ENCODE measurements around the gene AKAP8L. TPM values are rescaled to one million over a fixed set of nuclear protein-coding genes. Genes with fewer than 3 reads are reported as not detected.
"Not testable (repeated sequence)": the region's sequence is repeated elsewhere in the genome, so short reads cannot be mapped to it uniquely, and the experiment has no call there.

The AKAP8L gene
- total RNA-seq, 2 experiments from 2014 or later, result 83.8 to 86.7 TPM

DNA sequence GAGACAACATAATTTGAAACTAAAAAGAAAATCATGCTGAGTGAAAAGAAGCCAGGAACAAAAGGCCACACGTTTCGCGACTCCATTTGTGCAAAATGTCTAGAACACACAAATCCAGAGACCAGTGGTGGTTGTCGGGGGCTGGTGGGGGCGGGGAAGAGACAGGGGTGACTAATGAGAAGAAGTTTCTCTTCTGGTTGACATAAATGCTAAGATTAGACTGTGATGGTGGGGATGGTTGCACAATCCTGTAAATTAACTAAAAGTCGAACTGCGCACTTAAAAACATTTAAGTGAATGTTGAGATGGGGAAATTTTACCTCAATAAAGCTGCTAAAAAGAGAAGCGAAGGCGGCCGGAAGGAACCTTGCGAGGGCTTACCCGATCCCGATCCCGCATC is 46.3 kb downstream of the AKAP8L start:
- H3K4me3 Mint-ChIP-seq, result no peak overlapping the region
- no peaks in the 10 kb centered on the region for H3K27me3 Mint-ChIP-seq (ENCODE audit: low read depth)
- ChIA-PET CTCF (no interaction called here), POLR2A (no interaction called here)
- DNase-seq, result no peak
- no peaks in the 10 kb centered on the region for H3K9me3 Mint-ChIP-seq (ENCODE audit: insufficient read depth)
- H3K27ac Mint-ChIP-seq, result no peak overlapping the region
- no peak for ATAC-seq
- peaks cover 52% of the 10 kb centered on the region for H3K36me3 Mint-ChIP-seq (ENCODE audit: low read depth)
- peaks cover 14% of the 10 kb centered on the region for H3K4me1 Mint-ChIP-seq (ENCODE audit: low read depth)

- Mint-ChIP-seq H3K27ac (no peak overlapping the region), H3K36me3 (ENCODE audit: low read depth) (peaks cover 54% of the 10 kb centered on the region), H3K4me3 (no peak overlapping the region), H3K27me3 (ENCODE audit: low read depth) (no peaks in the 10 kb centered on the region), H3K9me3 (ENCODE audit: insufficient read depth) (no peaks in the 10 kb centered on the region), H3K4me1 (ENCODE audit: low read depth) (peaks cover 10% of the 10 kb centered on the region)
- ATAC-seq, result no peak
- CTCF ChIA-PET, result no interaction called here
- DNase-seq, result no peak
- POLR2A ChIA-PET, result no interaction called here
Measured at GRCh38 chr19:15371786-15372380, 46.9 kb downstream of the AKAP8L start.

DNA sequence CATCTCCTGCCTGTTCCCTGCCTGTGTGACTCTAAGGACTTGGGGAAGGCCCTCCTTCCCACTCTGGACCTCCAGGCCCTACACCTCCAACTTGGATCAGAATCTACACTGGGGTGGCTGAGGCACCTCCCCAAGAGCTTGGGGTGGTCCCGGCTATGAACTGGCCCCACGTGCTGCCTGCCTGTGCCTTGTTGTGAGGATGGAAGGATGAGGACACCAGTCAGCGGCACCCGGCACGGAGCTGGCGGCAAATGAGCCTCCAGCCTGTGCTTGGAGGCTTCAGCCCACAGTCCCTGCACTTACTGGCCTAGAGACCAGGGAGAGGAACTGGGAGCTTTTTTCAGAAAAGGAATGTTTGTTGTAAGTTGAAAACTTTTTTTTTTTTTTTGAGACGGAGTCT is 47.7 kb downstream of the AKAP8L start:
- Mint-ChIP-seq H3K9me3 (ENCODE audit: insufficient read depth) (no peaks in the 10 kb centered on the region), H3K36me3 (ENCODE audit: low read depth) (peaks cover 54% of the 10 kb centered on the region)
- CTCF ChIA-PET, result no interaction called here

DNA sequence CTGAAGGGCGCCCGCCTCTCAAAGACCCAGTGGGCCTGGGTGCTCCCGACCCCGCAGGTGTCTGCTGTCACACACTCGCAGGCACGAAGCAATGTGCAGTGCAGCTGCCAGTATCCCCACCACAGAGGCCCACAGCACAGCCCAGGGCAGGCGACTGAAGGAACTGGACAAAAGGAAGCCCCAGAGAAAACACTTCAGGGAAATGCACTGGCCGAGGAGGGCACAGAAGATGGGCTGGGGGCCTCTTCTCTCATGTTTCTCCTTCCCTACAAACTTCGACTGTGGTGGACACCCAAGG is 49.2 kb downstream of the AKAP8L start:
- Mint-ChIP-seq H3K27me3 (ENCODE audit: low read depth) (no peaks in the 10 kb centered on the region), H3K4me1 (ENCODE audit: low read depth) (peaks cover 3% of the 10 kb centered on the region), H3K27ac (no peak overlapping the region), H3K4me3 (no peak overlapping the region), H3K9me3 (ENCODE audit: insufficient read depth) (no peaks in the 10 kb centered on the region), H3K36me3 (ENCODE audit: low read depth) (peaks cover 62% of the 10 kb centered on the region)
- DNase-seq (no peak), ATAC-seq (no peak)
- ChIA-PET CTCF (no interaction called here), POLR2A (no interaction called here)

More for the DNA sequence above, 47.7 kb downstream of the AKAP8L start:
- H3K27me3 Mint-ChIP-seq (ENCODE audit: low read depth), result no peaks in the 10 kb centered on the region
- H3K4me1 Mint-ChIP-seq (ENCODE audit: low read depth), result peaks cover 6% of the 10 kb centered on the region
- POLR2A ChIA-PET, result no interaction called here
- no peak overlapping the region for H3K27ac Mint-ChIP-seq
- no peak for DNase-seq
- no peak for ATAC-seq
- H3K4me3 Mint-ChIP-seq, result no peak overlapping the region

DNA sequence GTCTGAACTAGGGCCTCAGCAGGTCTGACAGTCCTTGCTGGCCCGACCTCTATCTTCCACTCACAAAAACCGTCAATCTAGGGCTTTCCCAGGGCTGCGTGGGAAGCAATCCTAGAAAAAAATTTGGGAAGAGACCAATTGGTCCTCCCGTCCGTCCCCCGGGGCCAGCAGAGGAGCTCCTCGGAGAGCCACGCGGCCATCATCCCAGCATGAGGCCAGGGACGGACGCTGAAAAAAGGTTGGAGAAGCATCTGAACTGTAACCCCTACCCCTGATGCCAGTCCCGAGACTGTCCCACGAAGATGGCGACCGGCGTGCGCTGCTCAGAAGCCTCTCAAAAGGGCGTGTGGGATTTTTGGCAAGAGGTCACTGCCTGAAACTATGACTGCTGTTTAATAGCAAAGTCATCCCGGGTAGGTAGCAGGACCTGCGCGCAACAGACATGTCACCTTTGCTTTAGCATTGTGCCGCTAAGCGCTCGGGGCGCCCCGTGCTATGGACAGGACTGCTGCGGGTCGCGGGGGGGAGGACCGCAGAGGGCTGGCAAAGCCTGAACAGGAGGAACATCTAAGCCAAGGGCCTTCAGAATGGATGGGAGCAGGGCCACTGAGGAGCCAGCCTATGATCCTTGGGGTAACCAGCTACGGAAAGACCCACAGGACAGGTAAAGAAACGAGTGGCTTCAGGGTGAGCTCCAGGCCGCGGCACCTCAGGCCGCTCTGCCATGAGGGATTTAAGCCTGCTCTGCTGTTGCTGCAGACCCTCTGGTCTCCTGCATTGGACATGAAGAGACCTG is 49.8 kb downstream of the AKAP8L start:
- Mint-ChIP-seq H3K9me3 (ENCODE audit: insufficient read depth) (no peaks in the 10 kb centered on the region), H3K27ac (no peak overlapping the region), H3K4me3 (no peak overlapping the region), H3K36me3 (ENCODE audit: low read depth) (peaks cover 62% of the 10 kb centered on the region), H3K27me3 (ENCODE audit: low read depth) (no peaks in the 10 kb centered on the region), H3K4me1 (ENCODE audit: low read depth) (peaks cover 3% of the 10 kb centered on the region)
- ChIA-PET CTCF (no interaction called here), POLR2A (no interaction called here)
- no peak for ATAC-seq
- DNase-seq, result no peak

GRCh38 chr19:15368051-15368632 is 50.6 kb downstream of the AKAP8L start:
- H3K27me3 Mint-ChIP-seq (ENCODE audit: low read depth), result no peaks in the 10 kb centered on the region
- DNase-seq, result no peak
- ChIA-PET CTCF (no interaction called here), POLR2A (no interaction called here)
- H3K9me3 Mint-ChIP-seq (ENCODE audit: insufficient read depth), result no peaks in the 10 kb centered on the region
- no peak overlapping the region for H3K4me3 Mint-ChIP-seq
- H3K4me1 Mint-ChIP-seq (ENCODE audit: low read depth), result no peaks in the 10 kb centered on the region
- no peak for ATAC-seq
- H3K36me3 Mint-ChIP-seq (ENCODE audit: low read depth), result peaks cover 59% of the 10 kb centered on the region
- H3K27ac Mint-ChIP-seq, result no peak overlapping the region

GRCh38 chr19:15367439-15367838 is 51.3 kb downstream of the AKAP8L start:
- no peak for ATAC-seq
- ChIA-PET POLR2A (interaction anchor here (0.6 kb wide), 1 partner anchor 124 kb away, joined by 3 read pairs; no protein-coding TSS in a partner anchor), CTCF (no interaction called here)
- no peak overlapping the region for H3K27ac Mint-ChIP-seq
- H3K36me3 Mint-ChIP-seq (ENCODE audit: low read depth), result peaks cover 57% of the 10 kb centered on the region
- no peak overlapping the region for H3K4me3 Mint-ChIP-seq
- H3K27me3 Mint-ChIP-seq (ENCODE audit: low read depth), result no peaks in the 10 kb centered on the region
- no peaks in the 10 kb centered on the region for H3K4me1 Mint-ChIP-seq (ENCODE audit: low read depth)
- no peaks in the 10 kb centered on the region for H3K9me3 Mint-ChIP-seq (ENCODE audit: insufficient read depth)
- no peak for DNase-seq

DNA sequence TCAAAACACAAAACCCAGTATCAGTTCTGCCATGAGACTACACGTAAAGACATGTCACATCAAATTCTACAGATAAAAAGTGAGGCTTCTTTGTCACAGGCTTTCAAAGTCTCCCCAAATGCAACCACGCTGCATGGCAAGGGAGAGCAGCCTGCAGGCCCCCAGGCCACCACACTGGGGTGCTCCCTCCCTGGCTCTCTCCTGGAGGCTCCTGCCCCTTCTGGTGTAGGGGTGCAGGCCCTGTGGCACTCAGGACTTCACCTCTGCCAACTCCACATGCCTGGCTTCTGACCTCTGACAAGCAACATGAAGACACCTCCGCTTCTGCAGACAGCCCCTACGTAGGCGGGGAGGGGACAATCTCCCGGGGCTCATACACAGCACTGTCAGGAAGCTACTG is 53.5 kb downstream of the AKAP8L start:
- CTCF ChIA-PET, result no interaction called here
- Mint-ChIP-seq H3K27me3 (ENCODE audit: low read depth) (no peaks in the 10 kb centered on the region), H3K36me3 (ENCODE audit: low read depth) (peaks cover 61% of the 10 kb centered on the region), H3K4me3 (no peak overlapping the region), H3K4me1 (ENCODE audit: low read depth) (peaks cover 5% of the 10 kb centered on the region), H3K27ac (no peak overlapping the region), H3K9me3 (ENCODE audit: insufficient read depth) (no peaks in the 10 kb centered on the region)
- ATAC-seq (peak; percentile 34), DNase-seq (no peak)
- POLR2A ChIA-PET, result interaction anchor here (0.8 kb wide), 1 partner anchor 12 kb away, joined by 3 read pairs; no protein-coding TSS in a partner anchor

DNA sequence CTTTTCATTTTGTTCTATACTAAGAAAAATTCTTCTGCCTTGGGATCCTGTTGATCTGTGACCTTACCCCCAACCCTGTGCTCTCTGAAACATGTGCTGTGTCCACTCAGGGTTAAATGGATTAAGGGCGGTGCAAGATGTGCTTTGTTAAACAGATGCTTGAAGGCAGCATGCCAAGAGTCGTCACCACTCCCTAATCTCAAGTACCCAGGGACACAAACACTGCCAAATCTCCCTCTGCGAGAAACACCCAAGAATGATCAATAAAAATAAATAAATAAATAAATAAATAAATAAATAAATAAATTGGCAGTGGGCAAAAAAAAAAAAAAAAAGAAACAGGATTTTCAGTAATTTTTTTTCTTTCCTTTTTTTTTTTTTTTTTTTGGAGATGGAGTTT is 55.0 kb downstream of the AKAP8L start:
- H3K36me3 Mint-ChIP-seq (ENCODE audit: low read depth), result peaks cover 60% of the 10 kb centered on the region
- ATAC-seq; DNase-seq; H3K27me3 Mint-ChIP-seq (ENCODE audit: low read depth); CTCF ChIA-PET; H3K4me3 Mint-ChIP-seq; POLR2A ChIA-PET; H3K9me3 Mint-ChIP-seq (ENCODE audit: insufficient read depth); H3K4me1 Mint-ChIP-seq (ENCODE audit: low read depth); H3K27ac Mint-ChIP-seq: not testable (repeated sequence)

GRCh38 chr19:15363048-15363447 is 55.7 kb downstream of the AKAP8L start:
- CTCF ChIA-PET; H3K4me3 Mint-ChIP-seq; H3K27me3 Mint-ChIP-seq (ENCODE audit: low read depth); ATAC-seq; H3K9me3 Mint-ChIP-seq (ENCODE audit: insufficient read depth); H3K27ac Mint-ChIP-seq; POLR2A ChIA-PET; DNase-seq; H3K4me1 Mint-ChIP-seq (ENCODE audit: low read depth): not testable (repeated sequence)
- H3K36me3 Mint-ChIP-seq (ENCODE audit: low read depth), result peaks cover 63% of the 10 kb centered on the region

- not testable (repeated sequence) for ATAC-seq; DNase-seq; H3K9me3 Mint-ChIP-seq (ENCODE audit: insufficient read depth); H3K4me1 Mint-ChIP-seq (ENCODE audit: low read depth); H3K4me3 Mint-ChIP-seq; H3K27ac Mint-ChIP-seq; H3K27me3 Mint-ChIP-seq (ENCODE audit: low read depth)
- ChIA-PET CTCF (interaction anchor here (1.3 to 2.2 kb wide), 2 partner anchors 20 to 59 kb away, joined by 4 to 7 read pairs; partner anchors contain the start of genes AKAP8 and AKAP8L), POLR2A (interaction anchor here (2.3 kb wide), 1 partner anchor 19 kb away, joined by 8 read pairs; no protein-coding TSS in a partner anchor)
- peaks cover 59% of the 10 kb centered on the region for H3K36me3 Mint-ChIP-seq (ENCODE audit: low read depth)
Measured at GRCh38 chr19:15360015-15360414, 58.8 kb downstream of the AKAP8L start.

DNA sequence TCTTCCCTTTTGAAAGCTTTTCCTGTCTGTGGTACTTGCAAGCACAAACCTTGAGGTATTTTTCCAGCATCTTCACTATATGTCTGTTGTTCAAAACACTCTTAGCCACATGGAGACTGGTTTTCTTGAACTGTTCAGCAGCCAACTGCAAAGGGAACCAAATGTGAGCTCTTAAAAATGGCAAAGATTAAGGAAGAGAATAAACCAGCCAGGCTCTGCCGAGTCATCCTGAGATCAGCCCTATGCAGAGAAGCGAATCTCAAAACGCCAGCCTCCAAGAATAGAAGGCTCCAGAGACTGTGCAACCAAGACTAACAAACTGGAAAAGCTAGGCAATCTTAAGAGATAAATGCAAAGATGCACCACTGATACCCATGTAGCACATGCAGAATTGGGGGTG is 59.9 kb downstream of the AKAP8L start:
- Mint-ChIP-seq H3K9me3 (ENCODE audit: insufficient read depth) (no peaks in the 10 kb centered on the region), H3K4me1 (ENCODE audit: low read depth) (peaks cover 5% of the 10 kb centered on the region), H3K27me3 (ENCODE audit: low read depth) (no peaks in the 10 kb centered on the region), H3K36me3 (ENCODE audit: low read depth) (peaks cover 67% of the 10 kb centered on the region), H3K4me3 (no peak overlapping the region), H3K27ac (peak overlapping the region; percentile 58)
- DNase-seq (no peak), ATAC-seq (no peak)
- POLR2A ChIA-PET, result interaction anchor here (2.3 kb wide), 1 partner anchor 20 kb away, joined by 8 read pairs; no protein-coding TSS in a partner anchor
- CTCF ChIA-PET, result interaction anchor here (0.7 to 2.2 kb wide), 3 partner anchors 60 to 209 kb away, joined by 3 to 7 read pairs (median 3); partner anchors contain the start of gene AKAP8L

Measured in activated CD8-positive, alpha-beta T cell treated with anti-CD3 and anti-CD28 coated beads, Interleukin-2, amount 10 ng/mL, durations not matched to agents 7 days and 5 days (primary cell).